Liver (tissue), 9 donors: ENCODE measurements around the gene TECPR1. TPM values are rescaled to one million over a fixed set of nuclear protein-coding genes. Genes with fewer than 3 reads are reported as not detected.

Source experiments
- DNase-seq: peaks from one replicate; pipeline ENCODE4 v3.0.0-alpha.2; 2017; ENCODE audit warnings: low spot score
- H3K27ac ChIP-seq, 2 donors: one replicate each; pipeline ENCODE4 v1.7.0; 2013; ENCODE audit warnings: inconsistent platforms in 2 of 2, low read length in 2 of 2, control low read depth in 1 of 2, low read depth in 1 of 2, mild to moderate bottlenecking in 1 of 2
- H3K27me3 ChIP-seq, 4 donors: one replicate each; pipeline versions ENCODE4 v1.6.1 to v1.7.0; 2013; ENCODE audit warnings: low read length in 3 of 4, inconsistent platforms in 1 of 4, mild to moderate bottlenecking in 1 of 4, moderate library complexity in 1 of 4; ENCODE audit not compliant: control insufficient read depth in 4 of 4, insufficient read depth in 4 of 4
- H3K36me3 ChIP-seq, 4 donors: one replicate each; pipeline versions ENCODE4 v1.6.1 to v1.7.0; 2013; ENCODE audit warnings: low read length in 3 of 4, mild to moderate bottlenecking in 3 of 4, low read depth in 1 of 4, moderate library complexity in 1 of 4; ENCODE audit not compliant: control insufficient read depth in 4 of 4, insufficient read depth in 3 of 4
- H3K4me1 ChIP-seq, 4 donors: one replicate each; pipeline versions ENCODE4 v1.6.1 to v1.7.0; 2013; ENCODE audit warnings: low read length in 3 of 4, mild to moderate bottlenecking in 3 of 4, moderate library complexity in 1 of 4; ENCODE audit not compliant: control insufficient read depth in 4 of 4, insufficient read depth in 4 of 4
- H3K4me3 ChIP-seq, 3 donors: one replicate each; pipeline versions ENCODE4 v1.6.1 to v1.7.0; 2013; ENCODE audit warnings: low read length in 3 of 3, control low read depth in 1 of 3, low read depth in 1 of 3, mild to moderate bottlenecking in 1 of 3
- H3K9ac ChIP-seq, 2 donors: one replicate each; pipeline ENCODE4 v1.7.0; 2013; ENCODE audit warnings: low read length in 2 of 2, mild to moderate bottlenecking in 2 of 2, moderate library complexity in 2 of 2, control low read depth in 1 of 2, low read depth in 1 of 2
- H3K9me3 ChIP-seq, 4 donors: one replicate each; pipeline versions ENCODE4 v1.6.1 to v1.7.0; 2013; ENCODE audit warnings: low read length in 3 of 4; ENCODE audit not compliant: control insufficient read depth in 4 of 4
- EGR1 ChIP-seq, 2 donors: IDR thresholded peaks; 2 replicates each; pipeline ENCODE4 v1.6.1; 2016 to 2018; ENCODE audit warnings: antibody characterized with exemption in 2 of 2, low read depth in 2 of 2
- FOXA1 ChIP-seq: IDR thresholded peaks from 2 replicates; pipeline ENCODE4 v1.6.1; 2016; ENCODE audit warnings: antibody characterized with exemption
- FOXA2 ChIP-seq: IDR thresholded peaks from 2 replicates; pipeline ENCODE4 v1.6.1; 2016; ENCODE audit warnings: antibody characterized with exemption
- GABPA ChIP-seq, 2 donors: IDR thresholded peaks in 1 of 2; conservative IDR thresholded peaks in 1 of 2; 2 replicates each; pipeline ENCODE4 v1.6.1; 2016; ENCODE audit warnings: antibody characterized with exemption in 2 of 2, mild to moderate bottlenecking in 1 of 2, moderate library complexity in 1 of 2
- HNF4A ChIP-seq, 2 donors: conservative IDR thresholded peaks; 2 replicates each; pipeline ENCODE4 v1.6.1; 2016; ENCODE audit warnings: antibody characterized with exemption in 2 of 2, mild to moderate bottlenecking in 2 of 2
- HNF4G ChIP-seq: IDR thresholded peaks from 2 replicates; pipeline ENCODE4 v1.6.1; 2016; ENCODE audit warnings: antibody characterized with exemption
- JUND ChIP-seq, 2 donors: IDR thresholded peaks; 2 replicates each; pipeline ENCODE4 v1.6.1; 2016; ENCODE audit warnings: antibody characterized with exemption in 2 of 2
- NR2F2 ChIP-seq: IDR thresholded peaks from 2 replicates; pipeline ENCODE4 v1.6.1; 2016; ENCODE audit warnings: antibody characterized with exemption
- RAD21 ChIP-seq, 2 donors: IDR thresholded peaks; 2 replicates each; pipeline ENCODE4 v1.6.1; 2016; ENCODE audit warnings: antibody characterized with exemption in 2 of 2, mild to moderate bottlenecking in 2 of 2
- RXRA ChIP-seq, 2 donors: IDR thresholded peaks; 2 replicates each; pipeline ENCODE4 v1.6.1; 2017 to 2018; ENCODE audit warnings: antibody characterized with exemption in 2 of 2, mild to moderate bottlenecking in 1 of 2
- SP1 ChIP-seq: IDR thresholded peaks from 2 replicates; pipeline ENCODE4 v1.6.1; 2018; ENCODE audit warnings: antibody characterized with exemption, mild to moderate bottlenecking
- TAF1 ChIP-seq: conservative IDR thresholded peaks from 2 replicates; pipeline ENCODE4 v1.6.1; 2016; ENCODE audit warnings: antibody characterized with exemption, mild to moderate bottlenecking
- WGBS: extraction: QIAGEN DNeasy Blood & Tissue Kit; methylation state at CpG from one replicate; pipeline ENCODE4 v1.1.7; 2013; 5-methylcytosine and 5-hydroxymethylcytosine counted together
- polyA plus RNA-seq, 2 donors: library from polyadenylated mRNA; stranded (reverse) in 1 of 2; unstranded in 1 of 2; fragments of 200-250 nt in 1 of 2; fragments of >200 nt in 1 of 2; fragmentation: Nextera tagmentation in 1 of 2; extraction: Ambion mirVana in 1 of 2; gene quantifications; one replicate each; pipeline versions ENCODE4 v1.2.1 to v1.2.3, GENCODE V29; 2013 to 2015
- total RNA-seq, 2 donors: library from RNA; depleted of rRNA; stranded (reverse); fragments of >200 nt; gene quantifications; one replicate each; pipeline ENCODE4 v1.2.3, GENCODE V29; 2014
- TF ChIP-seq, protein P1 (sequence below): IDR thresholded peaks from 2 replicates; pipeline ENCODE4 v1.6.1; 2016; ENCODE audit warnings: antibody characterized with exemption
- TF ChIP-seq, protein P2 (sequence below): IDR thresholded peaks from 2 replicates; pipeline ENCODE4 v1.6.1; 2016; ENCODE audit warnings: antibody characterized with exemption
- TF ChIP-seq, protein P3 (sequence below): fragments of 150-350 bp; IDR thresholded peaks from 2 replicates; pipeline ENCODE4 v1.5.1; 2017; ENCODE audit warnings: improper control_type of control experiment, low read depth, low read length; ENCODE audit not compliant: missing input control
- TF ChIP-seq, protein P4 (sequence below): IDR thresholded peaks from 2 replicates; pipeline ENCODE4 v1.6.1; 2016; ENCODE audit warnings: antibody characterized with exemption
- TF ChIP-seq, protein P5 (sequence below): IDR thresholded peaks from 2 replicates; pipeline ENCODE4 v1.6.1; 2016; ENCODE audit warnings: antibody characterized with exemption, mild to moderate bottlenecking
- donor health status: healthy.
- donor health status: healthy.
- donor health status: healthy.
- donor health status: healthy.
- donor health status: healthy.

TECPR1 gene
- total and polyA plus RNA-seq, 4 donors: 3.3 to 16.3 (median 7.8) TPM

DNA sequence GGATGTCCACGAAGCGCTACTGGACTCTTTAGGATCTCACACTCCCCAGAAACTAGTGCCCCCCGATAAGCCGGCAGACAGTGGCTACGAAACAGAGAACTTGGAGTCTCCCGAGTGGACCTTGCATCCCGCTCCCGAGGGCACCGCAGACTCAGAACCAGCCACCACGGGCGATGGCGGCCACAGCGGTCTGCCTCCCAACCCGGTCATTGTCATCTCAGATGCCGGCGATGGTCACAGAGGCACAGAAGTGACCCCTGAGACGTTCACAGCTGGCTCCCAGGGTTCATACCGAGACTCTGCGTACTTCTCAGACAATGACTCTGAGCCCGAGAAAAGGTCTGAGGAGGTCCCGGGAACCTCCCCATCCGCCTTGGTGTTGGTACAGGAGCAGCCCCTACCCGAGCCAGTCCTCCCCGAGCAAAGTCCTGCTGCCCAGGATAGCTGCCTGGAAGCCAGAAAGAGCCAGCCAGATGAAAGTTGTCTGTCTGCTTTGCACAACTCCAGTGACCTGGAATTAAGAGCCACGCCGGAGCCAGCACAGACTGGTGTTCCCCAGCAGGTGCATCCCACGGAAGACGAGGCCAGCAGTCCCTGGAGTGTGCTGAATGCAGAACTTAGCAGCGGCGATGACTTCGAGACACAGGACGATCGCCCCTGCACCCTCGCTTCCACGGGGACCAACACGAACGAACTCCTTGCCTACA, 58.4 kb downstream of the TECPR1 start:
- H3K4me1 ChIP-seq: no peaks in the 10 kb centered on the region
- DNase-seq: peak; percentile 27
- H3K9me3 ChIP-seq: no peaks in the 10 kb centered on the region
- peaks cover 15 to 51% (median 31%) of the 10 kb centered on the region in 4 donors for H3K36me3 ChIP-seq
- TF ChIP-seq GABPA (IDR thresholded peaks at IDR 0.05 in 1 of 2, conservative IDR thresholded peaks at IDR 0.05 in 1 of 2): no peak
- no peak for TF ChIP-seq HNF4G
- TF ChIP-seq, protein P1, sequence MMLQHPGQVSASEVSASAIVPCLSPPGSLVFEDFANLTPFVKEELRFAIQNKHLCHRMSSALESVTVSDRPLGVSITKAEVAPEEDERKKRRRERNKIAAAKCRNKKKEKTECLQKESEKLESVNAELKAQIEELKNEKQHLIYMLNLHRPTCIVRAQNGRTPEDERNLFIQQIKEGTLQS: no peak
- TF ChIP-seq, protein P2, sequence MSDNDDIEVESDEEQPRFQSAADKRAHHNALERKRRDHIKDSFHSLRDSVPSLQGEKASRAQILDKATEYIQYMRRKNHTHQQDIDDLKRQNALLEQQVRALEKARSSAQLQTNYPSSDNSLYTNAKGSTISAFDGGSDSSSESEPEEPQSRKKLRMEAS: no peak
- TF ChIP-seq RXRA (IDR thresholded peaks at IDR 0.05): no peak
- TF ChIP-seq FOXA1: no peak
- no peak for TF ChIP-seq RAD21 (IDR thresholded peaks at IDR 0.05)
- no peak for TF ChIP-seq FOXA2
- TF ChIP-seq SP1: no peak
- no peak for TF ChIP-seq EGR1 (IDR thresholded peaks at IDR 0.05; ENCODE audit: low read depth in 2 of 2)
- TF ChIP-seq, protein P3, sequence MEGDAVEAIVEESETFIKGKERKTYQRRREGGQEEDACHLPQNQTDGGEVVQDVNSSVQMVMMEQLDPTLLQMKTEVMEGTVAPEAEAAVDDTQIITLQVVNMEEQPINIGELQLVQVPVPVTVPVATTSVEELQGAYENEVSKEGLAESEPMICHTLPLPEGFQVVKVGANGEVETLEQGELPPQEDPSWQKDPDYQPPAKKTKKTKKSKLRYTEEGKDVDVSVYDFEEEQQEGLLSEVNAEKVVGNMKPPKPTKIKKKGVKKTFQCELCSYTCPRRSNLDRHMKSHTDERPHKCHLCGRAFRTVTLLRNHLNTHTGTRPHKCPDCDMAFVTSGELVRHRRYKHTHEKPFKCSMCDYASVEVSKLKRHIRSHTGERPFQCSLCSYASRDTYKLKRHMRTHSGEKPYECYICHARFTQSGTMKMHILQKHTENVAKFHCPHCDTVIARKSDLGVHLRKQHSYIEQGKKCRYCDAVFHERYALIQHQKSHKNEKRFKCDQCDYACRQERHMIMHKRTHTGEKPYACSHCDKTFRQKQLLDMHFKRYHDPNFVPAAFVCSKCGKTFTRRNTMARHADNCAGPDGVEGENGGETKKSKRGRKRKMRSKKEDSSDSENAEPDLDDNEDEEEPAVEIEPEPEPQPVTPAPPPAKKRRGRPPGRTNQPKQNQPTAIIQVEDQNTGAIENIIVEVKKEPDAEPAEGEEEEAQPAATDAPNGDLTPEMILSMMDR: no peak
- TF ChIP-seq HNF4A (conservative IDR thresholded peaks at IDR 0.05): no peak
- no peak for TF ChIP-seq NR2F2
- TF ChIP-seq, protein P4, sequence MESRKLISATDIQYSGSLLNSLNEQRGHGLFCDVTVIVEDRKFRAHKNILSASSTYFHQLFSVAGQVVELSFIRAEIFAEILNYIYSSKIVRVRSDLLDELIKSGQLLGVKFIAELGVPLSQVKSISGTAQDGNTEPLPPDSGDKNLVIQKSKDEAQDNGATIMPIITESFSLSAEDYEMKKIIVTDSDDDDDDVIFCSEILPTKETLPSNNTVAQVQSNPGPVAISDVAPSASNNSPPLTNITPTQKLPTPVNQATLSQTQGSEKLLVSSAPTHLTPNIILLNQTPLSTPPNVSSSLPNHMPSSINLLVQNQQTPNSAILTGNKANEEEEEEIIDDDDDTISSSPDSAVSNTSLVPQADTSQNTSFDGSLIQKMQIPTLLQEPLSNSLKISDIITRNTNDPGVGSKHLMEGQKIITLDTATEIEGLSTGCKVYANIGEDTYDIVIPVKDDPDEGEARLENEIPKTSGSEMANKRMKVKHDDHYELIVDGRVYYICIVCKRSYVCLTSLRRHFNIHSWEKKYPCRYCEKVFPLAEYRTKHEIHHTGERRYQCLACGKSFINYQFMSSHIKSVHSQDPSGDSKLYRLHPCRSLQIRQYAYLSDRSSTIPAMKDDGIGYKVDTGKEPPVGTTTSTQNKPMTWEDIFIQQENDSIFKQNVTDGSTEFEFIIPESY: no peak
- TF ChIP-seq JUND (IDR thresholded peaks at IDR 0.05): no peak
- TF ChIP-seq, protein P5, sequence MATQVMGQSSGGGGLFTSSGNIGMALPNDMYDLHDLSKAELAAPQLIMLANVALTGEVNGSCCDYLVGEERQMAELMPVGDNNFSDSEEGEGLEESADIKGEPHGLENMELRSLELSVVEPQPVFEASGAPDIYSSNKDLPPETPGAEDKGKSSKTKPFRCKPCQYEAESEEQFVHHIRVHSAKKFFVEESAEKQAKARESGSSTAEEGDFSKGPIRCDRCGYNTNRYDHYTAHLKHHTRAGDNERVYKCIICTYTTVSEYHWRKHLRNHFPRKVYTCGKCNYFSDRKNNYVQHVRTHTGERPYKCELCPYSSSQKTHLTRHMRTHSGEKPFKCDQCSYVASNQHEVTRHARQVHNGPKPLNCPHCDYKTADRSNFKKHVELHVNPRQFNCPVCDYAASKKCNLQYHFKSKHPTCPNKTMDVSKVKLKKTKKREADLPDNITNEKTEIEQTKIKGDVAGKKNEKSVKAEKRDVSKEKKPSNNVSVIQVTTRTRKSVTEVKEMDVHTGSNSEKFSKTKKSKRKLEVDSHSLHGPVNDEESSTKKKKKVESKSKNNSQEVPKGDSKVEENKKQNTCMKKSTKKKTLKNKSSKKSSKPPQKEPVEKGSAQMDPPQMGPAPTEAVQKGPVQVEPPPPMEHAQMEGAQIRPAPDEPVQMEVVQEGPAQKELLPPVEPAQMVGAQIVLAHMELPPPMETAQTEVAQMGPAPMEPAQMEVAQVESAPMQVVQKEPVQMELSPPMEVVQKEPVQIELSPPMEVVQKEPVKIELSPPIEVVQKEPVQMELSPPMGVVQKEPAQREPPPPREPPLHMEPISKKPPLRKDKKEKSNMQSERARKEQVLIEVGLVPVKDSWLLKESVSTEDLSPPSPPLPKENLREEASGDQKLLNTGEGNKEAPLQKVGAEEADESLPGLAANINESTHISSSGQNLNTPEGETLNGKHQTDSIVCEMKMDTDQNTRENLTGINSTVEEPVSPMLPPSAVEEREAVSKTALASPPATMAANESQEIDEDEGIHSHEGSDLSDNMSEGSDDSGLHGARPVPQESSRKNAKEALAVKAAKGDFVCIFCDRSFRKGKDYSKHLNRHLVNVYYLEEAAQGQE: no peak
- no peak for TF ChIP-seq TAF1
- no peaks in the 10 kb centered on the region for H3K27me3 ChIP-seq
- WGBS: 99% methylated on average over 37 of the region's 37 CpGs
- no peak overlapping the region for H3K27ac ChIP-seq
- no peak overlapping the region for H3K9ac ChIP-seq
- no peak overlapping the region for H3K4me3 ChIP-seq
